GM23338 (cell line): Measurements from ENCODE around the gene CALHM2. TPM values are rescaled to one million over a fixed set of nuclear protein-coding genes. Genes with fewer than 3 reads are reported as not detected.

ENCODE experiments used
- ATAC-seq: fragments of 200-7000 bp; cut with Tn5 transposase; 3 replicates; pipeline ENCODE4 v1.9.1; 2020
- DNase-seq: peaks from one replicate; pipeline ENCODE4 v3.0.0-alpha.2; 2015; ENCODE audit warnings: low spot score
- H2AFZ ChIP-seq: fragments of 200-600 bp; sonication (generic); 2 replicates; pipeline ENCODE4 v1.8.0; 2016; ENCODE audit warnings: antibody characterized with exemption, mild to moderate bottlenecking, moderate library complexity
- H3F3A ChIP-seq: fragments of 200-600 bp; sonication (generic); replicated peaks from 2 replicates; pipeline ENCODE4 v1.8.0; 2017; ENCODE audit warnings: antibody characterized with exemption, mixed run types, low read depth
- H3K27ac ChIP-seq: fragments of 200-600 bp; sonication (generic); 2 replicates; pipeline ENCODE4 v1.6.1; 2016; ENCODE audit warnings: low read depth
- H3K27me3 ChIP-seq: fragments of 200-600 bp; sonication (generic); 2 replicates; pipeline ENCODE4 v1.8.0; 2016; ENCODE audit warnings: mild to moderate bottlenecking, mixed run types, moderate library complexity; ENCODE audit not compliant: insufficient read depth
- H3K36me3 ChIP-seq: fragments of 200-600 bp; sonication (generic); 2 replicates; pipeline ENCODE4 v1.8.0; 2016; ENCODE audit warnings: mild to moderate bottlenecking; ENCODE audit not compliant: insufficient read depth
- H3K4me1 ChIP-seq: fragments of 200-600 bp; sonication (generic); 2 replicates; pipeline ENCODE4 v1.8.0; 2016; ENCODE audit warnings: mild to moderate bottlenecking, moderate library complexity; ENCODE audit not compliant: insufficient read depth
- H3K4me2 ChIP-seq: fragments of 200-600 bp; sonication (generic); 2 replicates; pipeline ENCODE4 v1.7.1; 2017; ENCODE audit warnings: mixed run types
- H3K4me3 ChIP-seq: fragments of 200-600 bp; sonication (generic); 2 replicates; pipeline ENCODE4 v1.6.1; 2016; ENCODE audit warnings: mixed run types
- H3K79me2 ChIP-seq: fragments of 200-600 bp; sonication (generic); replicated peaks from 2 replicates; pipeline ENCODE4 v1.8.0; 2017; ENCODE audit warnings: mild to moderate bottlenecking; ENCODE audit not compliant: insufficient read depth
- H3K9me2 ChIP-seq: fragments of 200-600 bp; sonication (generic); 2 replicates; pipeline ENCODE4 v1.8.0; 2017; ENCODE audit not compliant: insufficient read depth
- H4K20me1 ChIP-seq: fragments of 200-600 bp; sonication (generic); replicated peaks from 2 replicates; pipeline ENCODE4 v1.8.0; 2017; ENCODE audit warnings: mild to moderate bottlenecking; ENCODE audit not compliant: insufficient read depth
- H3K27ac Mint-ChIP-seq: 2 replicates; pipeline ENCODE4 v1.8.0; 2020; ENCODE audit warnings: inconsistent platforms, mild to moderate bottlenecking, moderate library complexity, mixed read lengths
- H3K27me3 Mint-ChIP-seq: 3 replicates; pipeline ENCODE4 v1.8.0; 2022; ENCODE audit warnings: low read depth, mild to moderate bottlenecking, moderate library complexity, mixed read lengths, inconsistent platforms; ENCODE audit not compliant: insufficient read depth, poor library complexity
- H3K36me3 Mint-ChIP-seq: 3 replicates; pipeline ENCODE4 v1.8.0; 2021; ENCODE audit warnings: low read depth, mild to moderate bottlenecking, inconsistent platforms, moderate library complexity, mixed read lengths
- H3K4me1 Mint-ChIP-seq: 3 replicates; pipeline ENCODE4 v1.8.0; 2020; ENCODE audit warnings: mild to moderate bottlenecking, inconsistent platforms, mixed read lengths
- H3K4me3 Mint-ChIP-seq: 3 replicates; pipeline ENCODE4 v1.8.0; 2021; ENCODE audit warnings: moderate library complexity, mild to moderate bottlenecking, inconsistent platforms, mixed read lengths
- H3K9me3 Mint-ChIP-seq: 3 replicates; pipeline ENCODE4 v1.8.0; 2020; ENCODE audit warnings: moderate library complexity, mild to moderate bottlenecking, inconsistent platforms, mixed read lengths
- CREB1 ChIP-seq: fragments of 250-450 bp; sonication (Bioruptor Pico); IDR thresholded peaks from 2 replicates; pipeline ENCODE4 v1.5.0; 2020; ENCODE audit warnings: low read depth, mild to moderate bottlenecking, moderate library complexity
- EZH2 ChIP-seq: fragments of 200-600 bp; sonication (generic); IDR thresholded peaks from one replicate; pipeline ENCODE4 v1.8.0; 2017; ENCODE audit warnings: antibody characterized with exemption, mild to moderate bottlenecking, low read depth; ENCODE audit not compliant: unreplicated experiment
- EZH2phosphoT487 ChIP-seq: fragments of 200-600 bp; sonication (generic); IDR thresholded peaks from one replicate; pipeline ENCODE4 v1.8.1; 2018; ENCODE audit warnings: antibody characterized with exemption; ENCODE audit not compliant: unreplicated experiment
- JUNB ChIP-seq: IDR thresholded peaks from one replicate; pipeline ENCODE4 v1.6.1; 2016; ENCODE audit warnings: antibody characterized with exemption; ENCODE audit not compliant: unreplicated experiment
- NANOG ChIP-seq: IDR thresholded peaks from 2 replicates; pipeline ENCODE4 v1.6.1; 2016; ENCODE audit warnings: antibody characterized with exemption, borderline replicate concordance
- POLR2AphosphoS5 ChIP-seq: IDR thresholded peaks from 2 replicates; pipeline ENCODE4 v1.6.1; 2016; ENCODE audit warnings: antibody characterized with exemption, low read depth
- STAT1 ChIP-seq: IDR thresholded peaks from one replicate; pipeline ENCODE4 v1.6.1; 2016; ENCODE audit warnings: antibody characterized with exemption; ENCODE audit not compliant: unreplicated experiment
- ZNF114 ChIP-seq: fragments of 250-450 bp; sonication (Bioruptor Pico); IDR thresholded peaks from 2 replicates; pipeline ENCODE4 v1.5.0; 2020; ENCODE audit warnings: mild to moderate bottlenecking, moderate library complexity
- ZNF331 ChIP-seq: fragments of 250-450 bp; sonication (Bioruptor Pico); IDR thresholded peaks from 2 replicates; pipeline ENCODE4 v1.5.0; 2020; ENCODE audit warnings: low read depth, mild to moderate bottlenecking, moderate library complexity
- polyA plus RNA-seq: library from polyadenylated mRNA; unstranded; fragments of >200 nt; fragmentation: Nextera tagmentation; extraction: Ambion mirVana; gene quantifications from 2 replicates; pipeline ENCODE4 v1.2.1, GENCODE V29; 2016
- total RNA-seq: library from RNA; depleted of rRNA; stranded (reverse); fragments of >200 nt; shearing (Covaris generic); gene quantifications from 2 replicates; pipeline ENCODE4 v1.2.3, GENCODE V29; 2014
- TF ChIP-seq, protein P1 (sequence below), 2 experiments: fragments of 200-600 bp in 1 of 2; sonication (generic) in 1 of 2; conservative IDR thresholded peaks; 2 replicates each; pipeline versions ENCODE4 v1.5.1 to v1.6.1; 2016 to 2017; ENCODE audit warnings: antibody characterized with exemption in 2 of 2, low read depth in 2 of 2, mild to moderate bottlenecking in 2 of 2, moderate library complexity in 1 of 2
- TF ChIP-seq, protein P2 (sequence below): fragments of 250-450 bp; sonication (Bioruptor Pico); IDR thresholded peaks from 2 replicates; pipeline ENCODE4 v1.5.0; 2020; ENCODE audit warnings: mild to moderate bottlenecking, moderate library complexity

Gene CALHM2
- total and polyA plus RNA-seq, 2 experiments from 2014 or later, result 2.1 to 2.2 TPM

DNA sequence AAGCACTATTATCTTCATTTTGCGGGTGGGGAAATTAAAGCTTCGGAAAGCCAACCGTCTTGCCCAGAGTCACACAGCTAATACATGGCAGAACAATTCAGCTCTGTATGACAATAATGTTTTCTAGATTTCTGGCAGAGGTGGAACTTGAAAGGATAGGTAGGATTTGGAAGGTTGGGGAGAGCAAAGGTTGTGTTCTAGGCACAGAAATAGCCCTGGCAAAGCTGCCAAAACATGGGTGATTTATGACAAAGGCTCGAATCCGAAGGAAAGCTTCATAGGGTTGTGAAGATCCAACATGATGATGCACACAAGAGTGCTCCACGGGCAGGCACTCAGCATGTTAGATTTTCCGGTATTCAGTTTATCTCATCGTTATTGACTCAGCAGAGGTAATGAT is 36.6 kb downstream of the CALHM2 start (continued):
- TF ChIP-seq, protein P1, sequence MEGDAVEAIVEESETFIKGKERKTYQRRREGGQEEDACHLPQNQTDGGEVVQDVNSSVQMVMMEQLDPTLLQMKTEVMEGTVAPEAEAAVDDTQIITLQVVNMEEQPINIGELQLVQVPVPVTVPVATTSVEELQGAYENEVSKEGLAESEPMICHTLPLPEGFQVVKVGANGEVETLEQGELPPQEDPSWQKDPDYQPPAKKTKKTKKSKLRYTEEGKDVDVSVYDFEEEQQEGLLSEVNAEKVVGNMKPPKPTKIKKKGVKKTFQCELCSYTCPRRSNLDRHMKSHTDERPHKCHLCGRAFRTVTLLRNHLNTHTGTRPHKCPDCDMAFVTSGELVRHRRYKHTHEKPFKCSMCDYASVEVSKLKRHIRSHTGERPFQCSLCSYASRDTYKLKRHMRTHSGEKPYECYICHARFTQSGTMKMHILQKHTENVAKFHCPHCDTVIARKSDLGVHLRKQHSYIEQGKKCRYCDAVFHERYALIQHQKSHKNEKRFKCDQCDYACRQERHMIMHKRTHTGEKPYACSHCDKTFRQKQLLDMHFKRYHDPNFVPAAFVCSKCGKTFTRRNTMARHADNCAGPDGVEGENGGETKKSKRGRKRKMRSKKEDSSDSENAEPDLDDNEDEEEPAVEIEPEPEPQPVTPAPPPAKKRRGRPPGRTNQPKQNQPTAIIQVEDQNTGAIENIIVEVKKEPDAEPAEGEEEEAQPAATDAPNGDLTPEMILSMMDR (conservative IDR thresholded peaks at IDR 0.05; ENCODE audit: low read depth in 2 of 2), result no peak
- no peak for TF ChIP-seq EZH2phosphoT487
- no peak for TF ChIP-seq POLR2AphosphoS5
- TF ChIP-seq STAT1, result no peak
- no peak for TF ChIP-seq CREB1 (CRISPR knock-in tag)
- no peak for TF ChIP-seq ZNF114 (CRISPR knock-in tag)

DNA sequence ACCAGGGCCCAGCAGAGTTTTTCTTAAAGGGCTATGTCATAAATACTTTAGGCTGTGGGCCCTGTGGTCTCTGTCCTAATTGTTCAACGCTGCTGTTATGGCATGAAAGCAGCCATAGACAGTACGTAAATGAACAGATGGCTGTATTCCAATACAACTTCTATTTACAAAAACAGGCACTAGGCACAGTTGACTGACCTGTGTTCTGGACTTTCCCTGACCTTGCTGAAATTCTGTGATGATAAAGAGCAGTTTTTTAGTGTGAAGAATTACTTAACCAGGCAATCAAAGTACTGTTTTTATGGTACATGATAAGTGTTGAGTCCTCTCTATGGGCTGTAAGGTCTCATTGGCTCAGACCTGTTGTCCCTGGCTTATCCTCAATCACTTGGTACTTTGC is 38.6 kb downstream of the CALHM2 start:
- Mint-ChIP-seq H3K27ac (no peak overlapping the region), H3K4me1 (no peaks in the 10 kb centered on the region), H3K27me3 (no peaks in the 10 kb centered on the region), H3K36me3 (peaks cover 92% of the 10 kb centered on the region), H3K4me3 (no peak overlapping the region), H3K9me3 (no peaks in the 10 kb centered on the region)
- Histone ChIP-seq H3K4me3 (no peak overlapping the region), H3K36me3 (peaks cover 90% of the 10 kb centered on the region), H3K4me1 (no peaks in the 10 kb centered on the region), H4K20me1 (peaks cover 24% of the 10 kb centered on the region), H3K27ac (no peak overlapping the region), H3K79me2 (no peaks in the 10 kb centered on the region), H3K4me2 (no peak overlapping the region), H2AFZ (no peak overlapping the region), H3K27me3 (no peaks in the 10 kb centered on the region), H3K9me2 (no peaks in the 10 kb centered on the region), H3F3A (peaks cover 5% of the 10 kb centered on the region; the same call in 1 of the 2 replicates)
- ATAC-seq (no peak), DNase-seq (no peak)
- TF ChIP-seq EZH2 (no peak), ZNF331 (CRISPR knock-in tag) (no peak), ZNF114 (CRISPR knock-in tag) (no peak), NANOG (no peak), EZH2phosphoT487 (no peak), JUNB (no peak), CREB1 (CRISPR knock-in tag) (no peak)
- TF ChIP-seq, protein P2, sequence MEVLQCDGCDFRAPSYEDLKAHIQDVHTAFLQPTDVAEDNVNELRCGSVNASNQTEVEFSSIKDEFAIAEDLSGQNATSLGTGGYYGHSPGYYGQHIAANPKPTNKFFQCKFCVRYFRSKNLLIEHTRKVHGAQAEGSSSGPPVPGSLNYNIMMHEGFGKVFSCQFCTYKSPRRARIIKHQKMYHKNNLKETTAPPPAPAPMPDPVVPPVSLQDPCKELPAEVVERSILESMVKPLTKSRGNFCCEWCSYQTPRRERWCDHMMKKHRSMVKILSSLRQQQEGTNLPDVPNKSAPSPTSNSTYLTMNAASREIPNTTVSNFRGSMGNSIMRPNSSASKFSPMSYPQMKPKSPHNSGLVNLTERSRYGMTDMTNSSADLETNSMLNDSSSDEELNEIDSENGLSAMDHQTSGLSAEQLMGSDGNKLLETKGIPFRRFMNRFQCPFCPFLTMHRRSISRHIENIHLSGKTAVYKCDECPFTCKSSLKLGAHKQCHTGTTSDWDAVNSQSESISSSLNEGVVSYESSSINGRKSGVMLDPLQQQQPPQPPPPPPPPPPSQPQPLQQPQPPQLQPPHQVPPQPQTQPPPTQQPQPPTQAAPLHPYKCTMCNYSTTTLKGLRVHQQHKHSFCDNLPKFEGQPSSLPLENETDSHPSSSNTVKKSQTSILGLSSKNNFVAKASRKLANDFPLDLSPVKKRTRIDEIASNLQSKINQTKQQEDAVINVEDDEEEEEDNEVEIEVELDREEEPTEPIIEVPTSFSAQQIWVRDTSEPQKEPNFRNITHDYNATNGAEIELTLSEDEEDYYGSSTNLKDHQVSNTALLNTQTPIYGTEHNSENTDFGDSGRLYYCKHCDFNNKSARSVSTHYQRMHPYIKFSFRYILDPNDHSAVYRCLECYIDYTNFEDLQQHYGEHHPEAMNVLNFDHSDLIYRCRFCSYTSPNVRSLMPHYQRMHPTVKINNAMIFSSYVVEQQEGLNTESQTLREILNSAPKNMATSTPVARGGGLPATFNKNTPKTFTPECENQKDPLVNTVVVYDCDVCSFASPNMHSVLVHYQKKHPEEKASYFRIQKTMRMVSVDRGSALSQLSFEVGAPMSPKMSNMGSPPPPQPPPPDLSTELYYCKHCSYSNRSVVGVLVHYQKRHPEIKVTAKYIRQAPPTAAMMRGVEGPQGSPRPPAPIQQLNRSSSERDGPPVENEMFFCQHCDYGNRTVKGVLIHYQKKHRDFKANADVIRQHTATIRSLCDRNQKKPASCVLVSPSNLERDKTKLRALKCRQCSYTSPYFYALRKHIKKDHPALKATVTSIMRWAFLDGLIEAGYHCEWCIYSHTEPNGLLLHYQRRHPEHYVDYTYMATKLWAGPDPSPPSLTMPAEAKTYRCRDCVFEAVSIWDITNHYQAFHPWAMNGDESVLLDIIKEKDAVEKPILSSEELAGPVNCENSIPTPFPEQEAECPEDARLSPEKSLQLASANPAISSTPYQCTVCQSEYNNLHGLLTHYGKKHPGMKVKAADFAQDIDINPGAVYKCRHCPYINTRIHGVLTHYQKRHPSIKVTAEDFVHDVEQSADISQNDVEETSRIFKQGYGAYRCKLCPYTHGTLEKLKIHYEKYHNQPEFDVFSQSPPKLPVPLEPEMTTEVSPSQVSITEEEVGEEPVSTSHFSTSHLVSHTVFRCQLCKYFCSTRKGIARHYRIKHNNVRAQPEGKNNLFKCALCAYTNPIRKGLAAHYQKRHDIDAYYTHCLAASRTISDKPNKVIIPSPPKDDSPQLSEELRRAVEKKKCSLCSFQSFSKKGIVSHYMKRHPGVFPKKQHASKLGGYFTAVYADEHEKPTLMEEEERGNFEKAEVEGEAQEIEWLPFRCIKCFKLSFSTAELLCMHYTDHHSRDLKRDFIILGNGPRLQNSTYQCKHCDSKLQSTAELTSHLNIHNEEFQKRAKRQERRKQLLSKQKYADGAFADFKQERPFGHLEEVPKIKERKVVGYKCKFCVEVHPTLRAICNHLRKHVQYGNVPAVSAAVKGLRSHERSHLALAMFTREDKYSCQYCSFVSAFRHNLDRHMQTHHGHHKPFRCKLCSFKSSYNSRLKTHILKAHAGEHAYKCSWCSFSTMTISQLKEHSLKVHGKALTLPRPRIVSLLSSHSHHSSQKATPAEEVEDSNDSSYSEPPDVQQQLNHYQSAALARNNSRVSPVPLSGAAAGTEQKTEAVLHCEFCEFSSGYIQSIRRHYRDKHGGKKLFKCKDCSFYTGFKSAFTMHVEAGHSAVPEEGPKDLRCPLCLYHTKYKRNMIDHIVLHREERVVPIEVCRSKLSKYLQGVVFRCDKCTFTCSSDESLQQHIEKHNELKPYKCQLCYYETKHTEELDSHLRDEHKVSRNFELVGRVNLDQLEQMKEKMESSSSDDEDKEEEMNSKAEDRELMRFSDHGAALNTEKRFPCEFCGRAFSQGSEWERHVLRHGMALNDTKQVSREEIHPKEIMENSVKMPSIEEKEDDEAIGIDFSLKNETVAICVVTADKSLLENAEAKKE (CRISPR knock-in tag), result no peak
